Activated T-cell treated with anti-CD3 and anti-CD28 coated beads for 48 hours (primary cell): ENCODE data around the gene SGMS1.
A peak's percentile ranks its signal among the peaks of the same experiment; 100 is the strongest.

Experiments used
- DNase-seq: peaks from one replicate; pipeline ENCODE4 v3.0.0-alpha.2; 2020; ENCODE audit warnings: low read depth

The SGMS1 gene

DNA sequence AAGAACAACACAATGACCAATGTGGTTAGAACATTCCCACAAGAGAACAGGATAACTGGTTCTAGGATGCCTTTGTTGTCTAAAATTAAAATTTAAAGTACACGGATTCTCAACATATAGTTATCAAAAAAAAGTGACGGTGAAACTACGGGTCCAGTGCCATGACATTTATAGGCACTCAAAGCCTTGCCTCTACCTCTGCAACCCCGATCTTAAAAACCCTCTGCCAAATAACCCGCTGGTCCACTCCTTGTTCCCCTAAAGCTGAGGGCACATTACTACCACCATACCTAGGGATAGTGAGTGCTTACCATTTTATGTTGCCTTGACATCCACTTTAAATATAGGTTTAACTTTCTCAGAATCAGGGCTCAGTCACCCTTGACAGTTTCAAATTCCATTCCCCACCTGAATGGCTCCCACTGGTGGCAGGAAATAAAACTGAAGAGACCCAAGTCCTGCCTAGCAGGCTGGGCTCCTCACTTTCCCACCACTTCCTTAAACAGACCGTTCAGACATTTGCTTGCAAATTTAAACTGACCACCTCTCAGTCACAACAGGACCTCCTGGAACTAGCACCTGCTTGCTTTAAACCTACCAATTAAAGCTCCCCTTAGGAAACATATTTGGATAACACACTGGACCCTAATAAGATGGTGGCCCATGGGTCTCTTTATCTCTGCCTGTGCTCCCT lies 202.6 kb downstream of the SGMS1 start:
- DNase-seq, result no peak

DNA sequence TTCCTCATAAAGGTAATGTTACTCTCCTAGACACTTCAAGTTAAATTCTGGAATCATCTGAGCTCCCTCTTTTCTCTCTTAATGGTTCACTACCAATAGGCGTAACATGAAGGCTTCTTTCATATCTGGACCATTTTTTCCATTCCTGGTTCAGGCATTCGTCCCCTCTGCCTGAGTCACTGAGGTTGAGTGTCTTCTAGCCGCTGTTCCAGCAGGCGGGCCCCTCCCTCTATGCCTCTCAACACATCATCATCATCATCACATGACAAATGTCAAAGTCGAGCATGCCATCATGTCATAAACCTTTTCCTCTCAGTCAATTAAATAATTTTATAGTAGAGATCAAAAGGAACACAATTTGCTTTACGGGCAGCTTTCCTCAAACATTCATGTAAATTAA lies 203.6 kb downstream of the SGMS1 start:
- DNase-seq, result no peak

DNA sequence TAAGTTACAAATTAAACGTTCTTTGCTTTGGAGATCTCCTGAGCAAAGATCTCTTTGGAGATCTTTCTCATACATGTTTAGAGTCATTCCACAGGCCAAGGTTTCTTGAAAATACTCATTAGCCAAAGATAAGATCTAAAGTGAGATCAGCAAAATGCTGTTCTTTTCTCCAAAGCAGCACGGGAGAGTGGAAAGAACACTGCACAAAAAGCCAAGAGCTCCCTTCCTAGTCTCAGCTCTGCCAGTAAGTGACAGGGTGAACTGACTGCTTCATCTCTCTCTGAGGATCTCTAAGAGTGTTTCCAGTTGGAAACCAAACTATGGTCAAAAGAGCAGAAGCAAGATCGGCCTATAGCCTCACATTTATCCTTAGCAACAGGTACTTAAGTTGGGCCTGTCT lies 204.0 kb downstream of the SGMS1 start:
- DNase-seq, result no peak

DNA sequence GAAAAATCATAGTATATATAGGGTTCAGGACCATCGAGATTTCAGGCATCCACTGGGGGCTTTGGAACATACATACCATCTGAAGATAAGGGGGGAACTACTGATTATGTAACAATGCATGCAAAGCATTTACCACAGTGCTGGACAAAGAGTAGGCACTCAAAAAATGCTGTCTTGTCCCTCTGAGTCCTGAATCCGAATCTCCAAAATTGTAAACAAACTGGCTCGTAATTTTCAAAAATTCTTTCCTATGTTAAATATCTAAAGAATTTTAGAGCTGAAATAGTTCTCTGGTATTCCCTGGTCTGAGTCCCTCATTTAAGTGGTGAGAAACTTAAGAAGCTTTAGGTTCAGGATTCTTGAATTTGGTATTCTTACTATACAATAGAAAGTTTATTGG lies 204.7 kb downstream of the SGMS1 start:
- no peak for DNase-seq

DNA sequence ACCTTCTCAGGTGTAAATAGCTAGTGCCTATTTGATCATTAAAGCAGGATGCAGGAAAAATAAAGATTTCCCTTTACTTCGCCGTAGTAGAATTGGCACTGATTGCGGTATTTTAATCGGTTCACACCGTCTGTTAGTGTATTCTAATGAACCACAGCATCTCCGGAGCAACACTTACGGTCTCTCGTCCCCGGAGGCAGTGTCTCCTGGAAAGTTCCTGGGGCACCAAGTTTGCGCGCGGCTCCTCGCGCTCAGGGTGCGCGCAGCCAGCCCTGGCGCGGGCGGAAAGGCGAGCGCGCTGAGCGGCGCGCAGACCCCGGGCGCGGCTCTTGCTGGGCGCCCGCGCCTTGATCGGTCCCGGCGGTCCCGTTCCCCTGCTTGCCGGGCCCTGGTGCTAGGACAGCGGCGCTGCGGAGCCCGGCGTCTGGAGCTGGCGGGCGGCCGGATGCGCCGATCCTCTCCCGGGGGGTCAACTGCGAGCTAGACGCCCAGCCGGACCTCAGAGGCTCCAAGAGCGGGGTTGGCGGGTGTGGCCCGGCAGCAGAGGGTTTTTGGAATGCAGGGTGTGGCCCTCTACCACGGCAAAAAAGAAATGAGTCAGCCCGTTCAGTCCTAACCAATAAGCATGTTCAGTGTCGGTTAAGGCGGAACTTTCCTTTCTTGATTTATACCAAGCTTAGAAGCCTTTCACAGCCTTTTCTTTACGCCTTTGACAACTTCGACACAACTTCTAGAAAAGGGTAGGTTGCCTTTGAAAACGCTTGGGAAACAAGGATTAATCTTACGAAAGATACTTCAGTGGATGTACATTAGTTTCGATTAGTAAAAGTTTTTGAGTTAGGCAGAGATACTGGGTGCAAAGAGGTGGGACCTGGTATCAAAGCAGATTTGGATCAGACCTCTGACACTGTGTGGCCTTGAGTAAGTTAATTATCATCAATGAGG lies 205.6 kb downstream of the SGMS1 start:
- peak; percentile 42 for DNase-seq

DNA sequence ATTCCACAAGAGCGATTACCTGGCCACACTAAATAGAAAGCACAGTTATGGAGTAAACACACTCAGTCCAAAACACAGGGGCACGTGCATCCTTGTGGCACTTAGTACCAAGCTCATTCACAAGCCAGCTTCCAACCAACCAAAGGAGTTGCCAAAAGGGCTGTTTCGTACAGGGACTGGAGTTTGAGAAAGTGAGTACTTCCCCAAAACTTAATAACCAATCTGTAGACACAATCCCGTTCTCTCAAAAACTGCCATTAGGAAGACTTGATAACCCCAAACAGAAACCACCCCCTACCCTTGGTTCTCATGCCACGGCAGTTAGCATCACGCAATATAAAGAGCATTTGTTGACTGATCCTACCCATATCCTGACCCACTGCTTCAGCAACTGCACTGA lies 206.3 kb downstream of the SGMS1 start:
- DNase-seq, result no peak

DNA sequence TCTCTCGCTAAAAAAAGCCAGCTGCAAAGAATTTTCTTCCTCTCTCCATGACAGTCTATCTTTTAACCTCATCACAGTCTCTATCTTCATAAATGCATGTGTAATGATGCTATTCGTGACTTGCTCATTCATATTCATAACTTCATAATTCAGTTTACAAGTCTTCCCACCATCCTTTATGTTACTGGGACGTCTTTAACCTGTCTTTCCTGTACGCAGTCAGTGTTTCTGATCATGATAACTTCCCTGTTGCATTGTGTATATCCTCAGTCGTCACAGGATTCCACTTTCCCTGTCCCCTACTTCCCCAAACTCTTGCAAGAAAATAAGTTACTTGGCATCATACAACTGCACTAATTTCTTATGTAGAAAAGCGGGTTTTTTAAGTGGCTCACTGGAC lies 206.9 kb downstream of the SGMS1 start:
- DNase-seq, result no peak

DNA sequence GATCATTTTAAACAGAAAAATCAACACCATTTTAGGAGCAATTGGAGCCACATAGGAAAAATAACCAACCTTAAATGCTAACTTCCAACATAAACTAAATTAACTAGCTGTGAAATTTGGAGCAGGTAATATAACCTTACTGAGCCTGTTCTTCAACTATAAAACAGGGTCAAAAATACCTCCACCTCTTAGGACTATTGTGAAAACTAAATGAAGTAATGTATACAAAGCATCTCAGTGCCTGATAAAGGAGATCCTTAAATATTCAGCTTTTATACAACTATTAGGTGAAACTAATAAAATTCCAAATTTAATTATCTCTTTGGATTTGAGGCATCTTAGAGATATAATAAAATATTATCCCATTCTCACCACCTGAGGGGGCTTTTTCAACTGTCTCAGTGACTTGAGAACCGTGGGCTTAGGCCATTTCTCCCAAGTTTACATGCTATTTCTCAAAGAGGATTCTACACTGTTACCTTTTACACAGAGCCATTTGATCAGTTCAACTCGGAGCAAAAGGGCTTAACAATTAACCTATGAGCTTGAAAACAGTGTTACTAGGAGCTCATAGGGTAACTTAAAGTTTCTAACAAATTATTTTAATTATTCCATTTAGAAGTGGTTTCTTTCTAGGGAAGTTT lies 207.5 kb downstream of the SGMS1 start:
- DNase-seq, result no peak

DNA sequence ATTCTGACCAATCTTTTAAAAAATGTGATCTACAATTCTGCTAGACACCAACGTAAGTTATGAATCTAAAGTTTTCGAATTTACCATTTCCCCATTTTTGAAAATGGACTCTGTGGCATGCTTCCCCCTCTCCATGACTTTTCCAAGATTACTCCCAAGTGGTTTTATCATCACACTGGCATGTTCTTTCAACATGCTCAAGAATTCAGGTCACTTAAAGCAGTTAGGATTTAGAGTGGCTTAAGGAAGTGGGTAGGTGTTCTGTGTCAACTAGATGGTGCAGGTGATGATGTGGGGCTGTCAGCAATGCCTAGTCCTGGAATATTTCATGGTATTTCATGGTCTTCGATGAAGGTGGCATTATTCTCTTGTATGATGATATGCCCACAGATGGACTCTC lies 208.5 kb downstream of the SGMS1 start:
- DNase-seq, result no peak

DNA sequence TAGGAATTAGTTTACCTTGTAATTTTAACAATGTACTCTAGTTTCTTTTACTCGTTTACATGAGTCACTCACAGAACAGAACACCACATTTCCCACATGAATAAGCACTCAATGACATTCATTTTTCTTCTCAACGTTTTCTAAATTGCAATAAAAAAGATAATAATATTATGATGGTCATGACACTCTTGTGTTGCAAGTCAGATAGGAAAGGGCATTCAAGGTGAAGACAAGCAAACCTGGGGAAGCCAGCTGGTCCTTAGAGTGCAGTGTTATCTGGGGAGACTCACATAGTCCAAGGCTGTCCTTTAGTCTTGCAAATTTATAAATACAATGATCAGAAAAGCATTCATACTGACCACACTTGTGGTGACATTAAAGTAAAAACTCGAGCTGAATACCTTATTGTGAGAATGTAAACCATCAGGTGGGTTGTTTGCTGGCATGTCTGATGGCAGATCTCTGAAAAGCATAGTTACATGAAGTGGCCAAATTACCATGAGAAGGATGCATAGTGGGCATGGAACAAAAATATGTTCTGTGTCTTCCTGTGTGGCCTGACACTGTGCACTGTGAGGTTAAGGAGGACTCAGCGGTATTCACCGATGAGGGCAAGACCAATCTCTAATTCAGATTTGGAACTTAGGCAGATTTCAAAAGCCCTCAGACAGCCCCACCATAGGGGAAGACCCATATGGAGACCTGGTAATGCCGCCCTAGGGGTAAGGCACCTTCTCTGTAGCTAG lies 213.5 kb downstream of the SGMS1 start:
- DNase-seq, result no peak

DNA sequence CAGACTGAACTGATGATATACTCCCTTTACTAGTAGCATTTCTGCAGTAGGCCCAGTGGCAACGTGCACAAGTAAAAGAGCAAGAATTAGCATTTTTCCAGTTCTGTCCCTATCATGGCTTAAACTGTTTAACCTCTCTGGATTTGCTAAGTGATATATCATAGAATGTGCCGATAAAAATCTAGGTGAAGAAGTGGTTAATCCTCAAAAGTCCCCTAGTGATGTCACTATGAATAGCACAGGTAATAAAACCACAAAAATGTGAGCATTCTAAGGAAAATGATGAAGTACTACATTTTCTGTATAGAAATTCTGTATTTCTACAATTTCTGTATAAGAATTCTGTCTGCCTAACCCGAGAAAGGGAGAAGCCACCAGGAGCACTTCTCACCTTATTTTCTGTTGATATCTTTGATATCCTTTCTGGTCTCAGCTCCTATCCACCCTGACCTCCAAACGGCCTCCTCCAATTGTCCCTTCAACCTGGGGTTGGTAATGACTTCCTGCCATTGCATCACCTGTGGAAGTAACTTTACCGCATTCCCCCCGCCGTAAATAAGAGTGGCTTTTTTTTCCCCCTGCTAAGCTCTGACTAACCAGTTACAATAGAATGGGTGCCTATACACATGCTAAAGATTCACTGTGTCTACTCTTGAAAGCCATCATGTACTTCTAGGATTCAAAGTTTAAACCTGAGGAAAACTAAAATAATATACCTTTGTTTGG lies 216.5 kb downstream of the SGMS1 start:
- DNase-seq, result no peak

DNA sequence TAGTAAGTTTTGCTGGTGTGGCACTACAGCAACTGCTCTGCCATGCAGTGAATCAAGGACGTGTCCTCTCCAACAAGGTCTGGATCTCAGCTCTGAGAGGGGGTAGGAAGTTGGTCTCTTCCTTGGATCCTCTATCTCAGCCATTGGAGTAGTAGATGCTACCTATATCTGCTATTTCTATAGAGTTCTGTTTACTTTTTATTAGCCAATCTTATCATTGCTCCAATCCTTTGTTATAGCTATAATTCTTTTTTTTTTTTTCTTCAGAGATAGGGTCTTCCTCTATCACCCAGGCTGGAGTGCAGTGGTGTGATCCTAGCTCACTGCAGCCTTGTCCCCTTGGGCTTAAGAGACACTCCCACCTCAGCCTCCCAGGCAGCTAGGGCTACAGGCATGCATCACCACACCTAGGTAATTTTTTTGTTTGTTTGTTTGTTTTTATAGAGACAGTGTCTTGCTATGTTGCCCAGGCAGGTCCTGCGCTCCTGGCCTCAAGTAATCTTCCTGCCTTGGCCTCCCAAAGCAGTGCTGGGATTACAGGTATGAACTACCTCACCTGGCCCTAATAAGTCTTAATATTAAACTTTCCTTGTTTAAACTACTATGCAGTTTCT lies 217.2 kb downstream of the SGMS1 start:
- no peak for DNase-seq

DNA sequence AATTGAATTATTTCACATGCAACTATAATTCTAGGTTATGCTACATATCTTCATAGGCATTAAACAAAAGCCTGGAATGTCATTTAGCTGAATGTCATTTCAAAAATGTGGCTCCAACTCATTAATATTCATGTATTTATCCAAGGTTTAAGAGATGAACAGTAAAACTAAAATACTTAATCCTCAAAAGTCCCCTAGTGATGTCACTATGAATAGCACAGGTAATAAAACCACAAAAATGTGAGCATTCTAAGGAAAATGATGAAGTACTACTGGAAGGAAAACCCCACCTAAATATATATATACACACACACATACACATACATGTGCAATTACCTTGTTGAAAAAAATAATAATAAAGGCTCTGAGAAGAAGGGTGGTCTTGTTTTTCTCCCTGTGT lies 218.0 kb downstream of the SGMS1 start:
- DNase-seq, result no peak

DNA sequence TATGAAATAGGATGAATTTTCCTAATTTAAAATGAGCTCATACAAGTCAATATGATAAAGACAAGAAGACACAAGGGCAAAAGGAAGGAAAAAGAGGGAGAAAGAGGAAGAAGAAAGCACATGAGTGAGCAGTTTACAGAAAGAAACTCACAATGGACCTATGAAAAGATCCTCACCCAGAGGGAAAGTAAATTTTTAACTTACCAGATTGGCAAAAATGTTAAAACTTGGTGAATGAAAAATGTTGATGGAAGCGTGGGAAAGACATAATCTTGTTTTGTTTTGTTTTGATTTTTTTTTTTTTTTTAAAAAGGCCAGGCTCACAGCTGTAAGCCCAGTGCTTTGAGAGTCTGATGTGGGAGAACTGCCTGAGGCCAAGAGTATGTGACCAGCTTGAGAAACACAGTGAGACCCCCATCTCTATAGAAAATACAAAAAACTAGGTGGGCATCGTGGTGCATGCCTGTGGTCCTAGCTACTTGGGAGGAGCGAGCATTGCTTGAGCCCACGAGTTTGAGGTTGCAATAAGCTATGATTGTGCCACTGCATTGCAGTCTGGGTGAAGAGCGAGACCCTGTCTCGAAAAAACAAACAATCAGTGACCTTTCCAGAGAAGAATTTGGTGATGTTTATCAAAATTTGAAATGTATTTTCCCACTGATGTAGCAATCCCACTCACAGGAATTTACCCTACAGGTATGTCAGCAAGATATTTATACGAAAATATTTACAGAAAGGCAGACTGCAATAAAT lies 219.6 kb downstream of the SGMS1 start:
- no peak for DNase-seq

DNA sequence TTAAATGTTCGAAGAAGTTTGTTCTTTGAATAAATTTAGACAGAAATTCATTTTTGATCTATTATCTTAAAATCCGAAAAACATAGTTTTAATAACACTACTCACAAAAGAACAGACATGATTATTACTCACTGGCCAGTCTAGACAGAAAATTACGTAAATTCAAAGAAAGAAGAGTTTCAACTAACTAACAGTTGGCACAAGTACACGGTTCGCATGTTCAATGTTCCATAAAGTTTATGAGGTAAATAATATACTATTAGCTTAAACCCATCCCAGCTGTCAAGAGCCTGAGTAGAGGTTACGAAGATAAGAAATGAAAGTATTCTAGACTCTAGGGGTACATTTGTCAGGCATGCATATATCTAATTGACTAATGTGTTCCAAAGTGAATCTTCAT lies 220.7 kb downstream of the SGMS1 start:
- DNase-seq, result no peak

DNA sequence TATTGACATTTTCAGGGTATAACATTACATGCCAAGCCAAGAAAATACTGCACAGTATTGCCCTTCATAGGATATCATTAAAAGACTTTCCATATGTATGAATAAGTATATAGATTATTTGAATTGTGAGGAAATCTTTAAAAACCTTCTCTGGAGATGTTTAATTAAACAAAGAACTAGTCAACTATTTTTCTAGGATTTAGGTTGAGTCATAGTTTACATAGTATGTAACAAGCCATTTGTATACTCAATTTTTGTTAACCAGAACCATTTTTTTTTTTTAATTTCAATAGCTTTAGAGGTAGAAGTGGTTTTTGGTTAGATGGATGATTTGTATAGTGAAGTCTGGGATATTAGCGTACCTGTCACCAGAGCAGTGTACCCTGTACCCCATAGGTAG lies 221.3 kb downstream of the SGMS1 start:
- no peak for DNase-seq

DNA sequence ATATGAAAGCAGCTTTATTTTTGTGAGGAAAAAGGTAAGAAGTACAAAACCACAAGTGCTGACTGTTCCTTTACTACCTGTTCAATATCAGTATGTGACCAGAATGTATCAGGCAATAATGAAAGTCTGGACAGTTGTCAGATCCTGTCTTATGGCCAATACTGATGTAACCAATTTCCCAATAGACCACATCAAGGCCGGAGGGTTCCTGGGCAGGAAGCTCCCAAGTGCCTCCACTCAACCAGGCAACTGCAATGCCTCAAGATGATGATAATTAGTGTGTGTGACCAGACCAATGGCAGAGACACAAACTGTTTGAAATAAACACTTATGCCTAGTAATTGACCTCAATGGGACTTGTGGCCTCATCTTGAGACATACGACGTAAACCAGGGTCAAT lies 223.1 kb downstream of the SGMS1 start:
- DNase-seq, result no peak

DNA sequence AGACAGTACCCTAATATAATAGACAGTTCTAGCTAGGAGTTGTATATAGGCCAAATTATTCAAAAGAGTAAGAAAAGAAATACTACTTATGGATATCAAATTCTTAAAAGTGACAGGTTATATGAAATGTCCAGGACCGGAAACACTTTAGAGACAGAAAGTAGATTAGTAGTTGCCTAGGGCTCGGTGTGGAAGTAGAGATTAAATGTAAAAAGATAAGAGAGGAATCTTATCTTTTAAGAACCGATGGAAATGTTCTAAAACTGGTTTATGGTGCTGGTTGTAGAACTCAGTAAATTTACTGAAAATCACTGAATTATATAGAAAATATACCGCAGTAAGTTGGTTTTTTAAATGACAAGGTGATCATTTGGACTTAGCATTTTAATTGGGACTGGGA lies 224.9 kb downstream of the SGMS1 start:
- DNase-seq, result no peak

DNA sequence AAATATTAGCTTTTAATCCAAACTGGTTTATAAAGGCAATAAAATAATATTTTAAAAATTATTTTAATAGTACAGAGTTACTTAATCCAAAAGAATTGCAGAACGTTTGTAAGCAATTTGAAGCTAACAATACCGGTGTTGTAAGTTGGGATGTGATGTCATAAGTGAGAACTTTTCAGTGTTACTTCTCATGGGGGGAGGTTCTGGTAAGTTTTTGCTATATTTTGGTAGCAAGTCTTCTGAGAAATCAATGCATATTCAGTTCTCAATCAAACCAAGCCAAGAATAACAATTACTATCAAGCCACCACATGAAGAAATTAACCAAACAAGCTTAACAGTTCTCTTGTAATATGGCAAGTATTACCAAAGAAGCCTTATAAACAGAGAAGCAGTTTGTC lies 225.4 kb downstream of the SGMS1 start:
- DNase-seq, result no peak
